SK-N-SH treated with all-trans-retinoic acid at 6 μM for 48 hours (cell line): Measurements from ENCODE around the gene DOCK9.

ENCODE experiments used
- ATAC-seq: fragments of 200-7000 bp; cut with Tn5 transposase; 3 replicates; pipeline ENCODE4 v1.9.1; 2020; ENCODE audit warnings: mild to moderate bottlenecking, moderate library complexity
- ARNTL ChIP-seq: fragments of 450-650 bp; formaldehyde crosslinking; IDR thresholded peaks from 2 replicates; pipeline ENCODE4 v1.5.0; 2020; ENCODE audit warnings: low read depth, mild to moderate bottlenecking, moderate library complexity, borderline replicate concordance
- BACH2 ChIP-seq: fragments of 250-450 bp; sonication (Bioruptor Pico); IDR thresholded peaks from 2 replicates; pipeline ENCODE4 v1.9.0; 2021; ENCODE audit warnings: mild to moderate bottlenecking, borderline replicate concordance
- CREB5 ChIP-seq: fragments of 250-450 bp; sonication (Bioruptor Pico); IDR thresholded peaks from 2 replicates; pipeline ENCODE4 v1.5.1; 2020; ENCODE audit warnings: low read depth, mild to moderate bottlenecking, moderate library complexity
- CSDC2 ChIP-seq: fragments of 250-450 bp; sonication (Bioruptor Pico); IDR thresholded peaks from 2 replicates; pipeline ENCODE4 v1.5.0; 2020; ENCODE audit warnings: mild to moderate bottlenecking, moderate library complexity
- CSRNP3 ChIP-seq: fragments of 250-450 bp; sonication (Bioruptor Pico); IDR thresholded peaks from 2 replicates; pipeline ENCODE4 v1.5.1; 2021; ENCODE audit warnings: mild to moderate bottlenecking, moderate library complexity
- ESRRG ChIP-seq: fragments of 250-450 bp; sonication (Bioruptor Pico); IDR thresholded peaks from 2 replicates; pipeline ENCODE4 v1.6.1; 2021; ENCODE audit warnings: mild to moderate bottlenecking
- GLIS3 ChIP-seq: fragments of 250-450 bp; sonication (Bioruptor Pico); IDR thresholded peaks from 2 replicates; pipeline ENCODE4 v1.5.0; 2020; ENCODE audit warnings: mild to moderate bottlenecking, moderate library complexity
- ISL1 ChIP-seq: fragments of 250-450 bp; sonication (Bioruptor Pico); IDR thresholded peaks from 2 replicates; pipeline ENCODE4 v2.1.2; 2022; ENCODE audit warnings: mild to moderate bottlenecking, moderate library complexity
- OSR1 ChIP-seq: fragments of 250-450 bp; sonication (Bioruptor Pico); IDR thresholded peaks from 2 replicates; pipeline ENCODE4 v1.8.0; 2022; ENCODE audit warnings: moderate library complexity, mild to moderate bottlenecking, inconsistent platforms
- PATZ1 ChIP-seq: fragments of 250-450 bp; sonication (Bioruptor Pico); IDR thresholded peaks from 2 replicates; pipeline ENCODE4 v1.8.0; 2020; ENCODE audit warnings: mild to moderate bottlenecking, moderate library complexity, borderline replicate concordance
- POU6F1 ChIP-seq: fragments of 250-450 bp; sonication (Bioruptor Pico); IDR thresholded peaks from 2 replicates; pipeline ENCODE4 v1.8.0; 2021; ENCODE audit warnings: low read depth, mild to moderate bottlenecking, moderate library complexity, borderline replicate concordance
- PPARA ChIP-seq: fragments of 250-450 bp; sonication (Bioruptor Pico); IDR thresholded peaks from 2 replicates; pipeline ENCODE4 v1.5.0; 2020; ENCODE audit warnings: mild to moderate bottlenecking, borderline replicate concordance
- RARB ChIP-seq: fragments of 250-450 bp; sonication (Bioruptor Pico); IDR thresholded peaks from 2 replicates; pipeline ENCODE4 v1.8.0; 2021; ENCODE audit warnings: mild to moderate bottlenecking, moderate library complexity
- SNAI2 ChIP-seq: fragments of 250-450 bp; sonication (Bioruptor Pico); IDR thresholded peaks from 2 replicates; pipeline ENCODE4 v1.5.0; 2020; ENCODE audit warnings: mild to moderate bottlenecking, moderate library complexity
- TCF4 ChIP-seq: fragments of 250-450 bp; sonication (Bioruptor Pico); IDR thresholded peaks from 2 replicates; pipeline ENCODE4 v1.8.0; 2021; ENCODE audit warnings: mild to moderate bottlenecking, moderate library complexity, borderline replicate concordance
- TOX ChIP-seq: fragments of 250-450 bp; sonication (Bioruptor Pico); IDR thresholded peaks from 2 replicates; pipeline ENCODE4 v1.8.0; 2021; ENCODE audit warnings: mild to moderate bottlenecking, moderate library complexity, borderline replicate concordance
- TSHZ2 ChIP-seq: fragments of 250-450 bp; sonication (Bioruptor Pico); IDR thresholded peaks from 2 replicates; pipeline ENCODE4 v1.5.0; 2020; ENCODE audit warnings: mild to moderate bottlenecking, moderate library complexity
- ZC3H10 ChIP-seq: fragments of 250-450 bp; sonication (Bioruptor Pico); IDR thresholded peaks from 2 replicates; pipeline ENCODE4 v1.5.1; 2021; ENCODE audit warnings: mild to moderate bottlenecking, moderate library complexity
- ZFP3 ChIP-seq: fragments of 250-450 bp; sonication (Bioruptor Pico); IDR thresholded peaks from 2 replicates; pipeline ENCODE4 v1.5.0; 2020; ENCODE audit warnings: mild to moderate bottlenecking, moderate library complexity
- ZFP30 ChIP-seq: fragments of 450-650 bp; formaldehyde crosslinking; IDR thresholded peaks from 2 replicates; pipeline ENCODE4 v1.5.0; 2022; ENCODE audit warnings: mild to moderate bottlenecking, moderate library complexity
- ZNF565 ChIP-seq: fragments of 450-650 bp; formaldehyde crosslinking; conservative IDR thresholded peaks from 2 replicates; pipeline ENCODE4 v1.5.0; 2020; ENCODE audit warnings: low read depth, mild to moderate bottlenecking, moderate library complexity
- ZNF70 ChIP-seq: fragments of 450-650 bp; formaldehyde crosslinking; IDR thresholded peaks from 2 replicates; pipeline ENCODE4 v1.5.0; 2020; ENCODE audit warnings: mild to moderate bottlenecking, moderate library complexity
- ZNF8 ChIP-seq: fragments of 450-650 bp; formaldehyde crosslinking; IDR thresholded peaks from 2 replicates; pipeline ENCODE4 v1.5.0; 2020; ENCODE audit warnings: mild to moderate bottlenecking, moderate library complexity

DOCK9 gene

DNA sequence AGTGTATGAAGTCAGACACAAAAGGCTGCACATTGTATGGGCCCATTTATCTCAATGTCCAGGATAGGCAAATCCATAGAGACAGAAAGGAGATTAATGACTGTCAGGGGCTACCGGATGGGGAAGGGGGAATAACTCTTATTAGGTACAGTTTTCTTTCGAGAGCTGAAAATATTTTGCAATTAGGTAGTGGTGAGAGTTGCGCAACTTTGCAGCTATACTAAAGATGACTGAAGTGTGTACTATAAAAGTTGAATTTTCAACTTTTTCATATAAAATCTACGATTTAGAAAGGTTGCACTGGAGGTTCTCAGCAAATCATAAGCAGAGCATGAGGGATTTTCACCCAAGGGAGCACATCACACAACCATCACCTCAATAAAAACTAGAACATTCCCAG lies 209.3 kb downstream of the DOCK9 start:
- no peak for ATAC-seq
- TF ChIP-seq ISL1 (CRISPR knock-in tag) = no peak
- TF ChIP-seq POU6F1 (CRISPR knock-in tag) = no peak
- TF ChIP-seq ZFP30 (CRISPR knock-in tag) = no peak
- TF ChIP-seq ZNF70 (CRISPR knock-in tag) = no peak
- no peak for TF ChIP-seq TSHZ2
- no peak for TF ChIP-seq PATZ1 (CRISPR knock-in tag)

DNA sequence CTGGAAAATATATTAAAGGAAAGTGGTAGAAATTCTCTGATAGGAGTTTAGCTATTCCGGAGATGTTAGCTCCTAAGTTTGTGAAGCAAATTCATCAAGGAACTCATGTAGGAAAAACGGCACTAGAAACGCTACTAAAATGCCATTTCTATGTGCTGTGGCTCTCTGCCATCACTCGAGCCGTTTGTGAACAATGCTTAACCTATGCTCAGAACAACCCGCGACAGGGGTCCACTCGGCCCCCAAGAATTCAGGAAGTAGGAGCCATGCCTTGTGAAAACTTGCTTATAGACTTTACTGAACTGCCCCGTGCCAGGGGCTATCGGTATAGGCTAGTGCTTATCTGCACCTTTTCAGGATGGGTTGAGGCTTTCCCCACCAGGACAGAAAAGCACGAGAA lies 211.2 kb downstream of the DOCK9 start:
- ATAC-seq = no peak
- TF ChIP-seq TSHZ2 = no peak
- no peak for TF ChIP-seq ZNF565 (CRISPR knock-in tag)
- no peak for TF ChIP-seq ISL1 (CRISPR knock-in tag)
- TF ChIP-seq CSDC2 = no peak
- no peak for TF ChIP-seq ZC3H10 (CRISPR knock-in tag)
- TF ChIP-seq ZFP3 (CRISPR knock-in tag) = no peak
- no peak for TF ChIP-seq PPARA (CRISPR knock-in tag)

DNA sequence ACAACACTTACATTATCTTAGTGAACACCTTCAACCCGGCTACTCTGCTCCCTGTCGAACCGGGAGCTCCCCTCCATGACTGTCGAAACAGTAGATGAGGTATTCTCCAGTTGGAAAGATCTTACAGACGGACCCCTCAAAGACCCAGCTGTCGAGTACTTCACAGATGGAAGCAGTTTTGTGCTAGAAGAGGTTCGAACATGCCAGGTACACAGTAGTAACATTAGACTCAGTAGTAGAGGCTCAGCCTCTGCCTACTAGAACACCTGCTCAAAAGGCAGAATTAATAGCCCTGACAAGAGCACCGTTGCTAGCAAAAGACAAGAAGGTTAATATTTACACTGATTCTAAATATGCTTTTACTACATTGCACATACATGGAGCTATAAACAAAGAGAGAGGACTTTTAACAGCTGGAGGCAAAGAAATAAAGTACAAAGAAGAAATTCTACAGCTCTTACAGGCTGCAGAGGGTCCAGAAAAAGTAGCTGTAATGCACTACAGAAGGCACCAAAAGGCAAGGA lies 211.8 kb downstream of the DOCK9 start:
- ATAC-seq = no peak
- TF ChIP-seq CREB5 (CRISPR knock-in tag) (no peak), ZC3H10 (CRISPR knock-in tag) (no peak), PPARA (CRISPR knock-in tag) (no peak), CSDC2 (no peak), OSR1 (no peak), BACH2 (CRISPR knock-in tag) (no peak), ZNF8 (CRISPR knock-in tag) (no peak)
- TF ChIP-seq, all 23 proteins: peak for 0

DNA sequence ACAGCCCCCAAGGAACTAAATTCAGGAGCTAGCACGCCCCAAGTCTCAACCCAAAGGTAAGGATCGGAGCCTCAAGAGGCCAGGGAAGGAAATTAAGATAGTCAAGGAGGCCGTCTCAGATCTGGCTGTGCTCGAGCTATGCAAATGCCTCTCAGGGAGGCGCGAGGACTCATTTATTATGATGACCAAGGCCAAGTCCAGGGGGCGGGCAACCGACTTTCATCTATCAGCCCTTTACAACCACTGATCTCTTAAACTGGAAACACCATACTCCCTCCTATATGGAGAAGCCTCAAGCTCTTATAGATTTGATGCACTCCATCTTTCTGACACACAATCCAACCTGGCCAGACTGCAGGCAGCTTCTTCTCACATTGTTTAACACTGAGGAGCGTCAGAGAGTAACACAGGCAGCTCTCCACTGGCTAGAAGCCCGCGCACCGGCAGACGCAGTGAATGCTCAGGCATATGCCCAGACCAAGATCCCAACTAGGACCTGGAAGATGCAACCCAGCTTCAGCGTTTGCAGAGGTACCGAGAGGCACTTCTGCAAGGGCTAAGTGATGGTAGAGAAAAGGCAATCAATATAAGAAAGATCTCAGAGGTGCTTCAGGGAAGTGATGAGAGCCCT lies 215.8 kb downstream of the DOCK9 start:
- ATAC-seq = peak; percentile 24; the same call in 1 of the 3 replicates
- TF ChIP-seq SNAI2 (CRISPR knock-in tag) (no peak), ZNF8 (CRISPR knock-in tag) (no peak), ESRRG (CRISPR knock-in tag) (no peak), TCF4 (CRISPR knock-in tag) (no peak), ARNTL (CRISPR knock-in tag) (no peak), ZFP3 (CRISPR knock-in tag) (no peak), RARB (CRISPR knock-in tag) (no peak), TOX (CRISPR knock-in tag) (no peak), CSRNP3 (no peak), GLIS3 (CRISPR knock-in tag) (no peak), CSDC2 (no peak), POU6F1 (CRISPR knock-in tag) (no peak), ZC3H10 (CRISPR knock-in tag) (no peak)
